Measurements from ENCODE around the gene SGCG. TPM values are rescaled to one million over a fixed set of nuclear protein-coding genes. Genes with fewer than 3 reads are reported as not detected.
"Not testable (repeated sequence)": the region's sequence is repeated elsewhere in the genome, so short reads cannot be mapped to it uniquely, and the experiment has no call there.

Gene SGCG
- polyA plus RNA-seq, 1 of the 3 experiments (the other 2 are of a cell fraction): not detected

GRCh38 chr13:23243066-23243465, 62.3 kb downstream of the SGCG start:
- DNase-seq: no peak
- WGBS (ENCODE audit: low lambda C conversion rate): 4% methylated on average over 4 of the region's 5 CpGs
- ChIA-PET CTCF (interaction anchor here (1.2 kb wide), 1 partner anchor 24 kb away, joined by 3 read pairs; no protein-coding TSS in a partner anchor), POLR2A (no interaction called here)
- Histone ChIP-seq H2AFZ (ENCODE audit: low read depth) (no peak overlapping the region), H3K27ac (ENCODE audit: low read depth in 2 of 2, low read length in 1 of 2) (no peak overlapping the region), H3K36me3 (replicated peaks in 1 of 2; ENCODE audit: control insufficient read depth in 1 of 2, insufficient read depth in 2 of 2, low read length in 1 of 2) (no peaks in the 10 kb centered on the region), H4K20me1 (ENCODE audit: insufficient read depth) (no peaks in the 10 kb centered on the region), H3K9me2 (no peaks in the 10 kb centered on the region), H3K79me2 (ENCODE audit: insufficient read depth) (no peaks in the 10 kb centered on the region), H3K27me3 (ENCODE audit: insufficient read depth) (no peaks in the 10 kb centered on the region; the same call in 1 of the 2 replicates), H3F3A (replicated peaks; ENCODE audit: insufficient read depth) (no peaks in the 10 kb centered on the region), H3K4me1 (ENCODE audit: control insufficient read depth in 1 of 2, insufficient read depth in 2 of 2, low read depth in 1 of 2, low read length in 1 of 2) (no peaks in the 10 kb centered on the region), H3K4me3 (ENCODE audit: low read depth in 2 of 2, low read length in 1 of 2) (no peak overlapping the region), H3K9me3 (no peaks in the 10 kb centered on the region), H3K4me2 (no peak overlapping the region), H3K9ac (no peak overlapping the region)
- TF ChIP-seq ZBTB33 (IDR thresholded peaks at IDR 0.05; ENCODE audit: borderline replicate concordance, low read depth) (no peak), FOSL2 (IDR thresholded peaks at IDR 0.05; ENCODE audit: borderline replicate concordance, low read depth) (no peak), JUND (IDR thresholded peaks at IDR 0.05) (no peak), TCF12 (IDR thresholded peaks at IDR 0.05) (no peak), GATA2 (CRISPR knock-in tag; IDR thresholded peaks at IDR 0.05) (no peak), RXRA (IDR thresholded peaks at IDR 0.05; ENCODE audit: borderline replicate concordance, low read depth) (no peak)

DNA sequence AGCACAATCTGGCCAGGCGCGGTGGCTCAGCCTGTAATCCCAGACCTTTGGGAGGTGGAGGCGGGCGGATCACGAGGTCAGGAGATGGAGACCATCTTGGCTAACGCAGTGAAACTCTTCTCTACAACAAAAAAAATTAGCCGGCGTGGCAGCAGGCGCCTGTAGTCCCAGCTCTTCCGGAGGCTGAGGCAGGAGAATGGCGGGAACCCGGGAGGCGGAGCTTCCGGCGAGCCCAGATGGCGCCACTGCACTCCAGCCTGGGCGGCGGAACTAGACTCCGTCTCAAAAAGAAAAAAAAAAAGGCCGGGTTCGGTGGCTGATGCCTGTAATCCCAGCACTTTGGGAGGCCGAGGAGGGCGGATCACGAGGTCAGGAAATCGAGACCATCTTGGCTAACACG, 67.6 kb downstream of the SGCG start:
- H3K9ac ChIP-seq; H3K4me1 ChIP-seq (ENCODE audit: control insufficient read depth in 1 of 2, insufficient read depth in 2 of 2, low read depth in 1 of 2, low read length in 1 of 2); H3K4me2 ChIP-seq; H3F3A ChIP-seq (replicated peaks; ENCODE audit: insufficient read depth); H2AFZ ChIP-seq (ENCODE audit: low read depth); DNase-seq; H4K20me1 ChIP-seq (ENCODE audit: insufficient read depth); H3K27ac ChIP-seq (ENCODE audit: low read depth in 2 of 2, low read length in 1 of 2); POLR2A ChIA-PET; H3K36me3 ChIP-seq (replicated peaks in 1 of 2; ENCODE audit: control insufficient read depth in 1 of 2, insufficient read depth in 2 of 2, low read length in 1 of 2); H3K4me3 ChIP-seq (ENCODE audit: low read depth in 2 of 2, low read length in 1 of 2); CTCF ChIA-PET; H3K9me3 ChIP-seq; H3K27me3 ChIP-seq (ENCODE audit: insufficient read depth); H3K9me2 ChIP-seq; H3K79me2 ChIP-seq (ENCODE audit: insufficient read depth): not testable (repeated sequence)
- WGBS (ENCODE audit: low lambda C conversion rate): 74% methylated on average over 26 of the region's 26 CpGs

- no peaks in the 10 kb centered on the region for H3K4me1 ChIP-seq (ENCODE audit: control insufficient read depth in 1 of 2, insufficient read depth in 2 of 2, low read depth in 1 of 2, low read length in 1 of 2)
- ChIA-PET CTCF (no interaction called here), POLR2A (no interaction called here)
- no peak overlapping the region for H2AFZ ChIP-seq (ENCODE audit: low read depth)
- no peak overlapping the region for H3K27ac ChIP-seq (ENCODE audit: low read depth in 2 of 2, low read length in 1 of 2)
- H3K9me2 ChIP-seq: no peaks in the 10 kb centered on the region
- no peak overlapping the region for H3K9ac ChIP-seq
- H3F3A ChIP-seq (replicated peaks; ENCODE audit: insufficient read depth): no peaks in the 10 kb centered on the region
- no peak overlapping the region for H3K4me3 ChIP-seq (ENCODE audit: low read depth in 2 of 2, low read length in 1 of 2)
- no peaks in the 10 kb centered on the region for H3K9me3 ChIP-seq
- no peaks in the 10 kb centered on the region for H4K20me1 ChIP-seq (ENCODE audit: insufficient read depth)
- no peak overlapping the region for H3K4me2 ChIP-seq
- no peaks in the 10 kb centered on the region for H3K27me3 ChIP-seq (ENCODE audit: insufficient read depth)
- 93% methylated on average over 2 of the region's 4 CpGs for WGBS (ENCODE audit: low lambda C conversion rate)
- no peaks in the 10 kb centered on the region for H3K79me2 ChIP-seq (ENCODE audit: insufficient read depth)
- DNase-seq: no peak
- H3K36me3 ChIP-seq (replicated peaks in 1 of 2; ENCODE audit: control insufficient read depth in 1 of 2, insufficient read depth in 2 of 2, low read length in 1 of 2): no peaks in the 10 kb centered on the region
- TF ChIP-seq IRF3 (IDR thresholded peaks at IDR 0.05; ENCODE audit: low read depth, low read length) (no peak), POLR2AphosphoS5 (IDR thresholded peaks at IDR 0.05; ENCODE audit: low read depth, low read length) (no peak), YY1 (IDR thresholded peaks at IDR 0.05; ENCODE audit: low read depth) (no peak), EP300 (IDR thresholded peaks at IDR 0.05; ENCODE audit: borderline replicate concordance in 1 of 2, low read depth in 1 of 2, low read length in 1 of 2) (no peak), SMC3 (IDR thresholded peaks at IDR 0.05; ENCODE audit: low read depth, low read length) (no peak), RXRA (IDR thresholded peaks at IDR 0.05; ENCODE audit: borderline replicate concordance, low read depth) (no peak), EZH2phosphoT487 (IDR thresholded peaks at IDR 0.05; ENCODE audit: borderline replicate concordance, low read depth) (no peak), REST (IDR thresholded peaks at IDR 0.05; ENCODE audit: low read depth, low read length) (no peak), TAF1 (IDR thresholded peaks at IDR 0.05; ENCODE audit: borderline replicate concordance, low read depth, low read length) (no peak), MXI1 (IDR thresholded peaks at IDR 0.05; ENCODE audit: low read depth, low read length) (no peak)
Measured at GRCh38 chr13:23254506-23254905, 73.7 kb downstream of the SGCG start.
